Uterus (tissue), 2 donors: ENCODE measurements around the gene PCBD1.

ENCODE experiments used
- POLR2A ChIP-seq, 2 donors: fragments of 450-650 bp; IDR thresholded peaks; one replicate each; pipeline ENCODE4 v1.6.1; 2016; ENCODE audit warnings: antibody characterized with exemption in 2 of 2, mild to moderate bottlenecking in 1 of 2, moderate library complexity in 1 of 2
- TF ChIP-seq, protein P1 (sequence below), 4 experiments: fragments of 200-600 bp in 2 of 4; fragments of 450-650 bp in 2 of 4; sonication (generic) in 2 of 4; IDR thresholded peaks; one replicate each; pipeline ENCODE4 v1.5.1; 2016 to 2019; ENCODE audit warnings: antibody characterized with exemption in 4 of 4, mild to moderate bottlenecking in 2 of 4, moderate library complexity in 1 of 4

GRCh38 chr10:70914316-70914864, 26.0 kb upstream of the PCBD1 start:
- TF ChIP-seq, protein P1, sequence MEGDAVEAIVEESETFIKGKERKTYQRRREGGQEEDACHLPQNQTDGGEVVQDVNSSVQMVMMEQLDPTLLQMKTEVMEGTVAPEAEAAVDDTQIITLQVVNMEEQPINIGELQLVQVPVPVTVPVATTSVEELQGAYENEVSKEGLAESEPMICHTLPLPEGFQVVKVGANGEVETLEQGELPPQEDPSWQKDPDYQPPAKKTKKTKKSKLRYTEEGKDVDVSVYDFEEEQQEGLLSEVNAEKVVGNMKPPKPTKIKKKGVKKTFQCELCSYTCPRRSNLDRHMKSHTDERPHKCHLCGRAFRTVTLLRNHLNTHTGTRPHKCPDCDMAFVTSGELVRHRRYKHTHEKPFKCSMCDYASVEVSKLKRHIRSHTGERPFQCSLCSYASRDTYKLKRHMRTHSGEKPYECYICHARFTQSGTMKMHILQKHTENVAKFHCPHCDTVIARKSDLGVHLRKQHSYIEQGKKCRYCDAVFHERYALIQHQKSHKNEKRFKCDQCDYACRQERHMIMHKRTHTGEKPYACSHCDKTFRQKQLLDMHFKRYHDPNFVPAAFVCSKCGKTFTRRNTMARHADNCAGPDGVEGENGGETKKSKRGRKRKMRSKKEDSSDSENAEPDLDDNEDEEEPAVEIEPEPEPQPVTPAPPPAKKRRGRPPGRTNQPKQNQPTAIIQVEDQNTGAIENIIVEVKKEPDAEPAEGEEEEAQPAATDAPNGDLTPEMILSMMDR (IDR thresholded peaks at IDR 0.05), result no peak
- TF ChIP-seq POLR2A (IDR thresholded peaks at IDR 0.05), result no peak
